Loucy (cell line): ENCODE measurements around the gene FAM81A.

Experiments used
- H2AFZ ChIP-seq: fragments of 200-600 bp; sonication (generic); 2 replicates; pipeline ENCODE4 v1.6.0; 2016; ENCODE audit warnings: antibody characterized with exemption, mild to moderate bottlenecking, low read length, moderate library complexity
- H3F3A ChIP-seq: fragments of 200-600 bp; 2 replicates; pipeline ENCODE4 v1.6.0; 2016; ENCODE audit warnings: antibody characterized with exemption, low read depth, mild to moderate bottlenecking
- H3K27me3 ChIP-seq: fragments of 200-600 bp; sonication (generic); 2 replicates; pipeline ENCODE4 v1.6.1; 2014; ENCODE audit warnings: low read length, mild to moderate bottlenecking; ENCODE audit not compliant: insufficient read depth, poor library complexity, severe bottlenecking
- H3K36me3 ChIP-seq: fragments of 200-600 bp; sonication (generic); 2 replicates; pipeline ENCODE4 v1.6.1; 2016; ENCODE audit warnings: low read length; ENCODE audit not compliant: insufficient read depth
- H3K4me1 ChIP-seq: fragments of 200-600 bp; sonication (generic); 2 replicates; pipeline ENCODE4 v1.5.1; 2014; ENCODE audit warnings: low read length, mild to moderate bottlenecking; ENCODE audit not compliant: insufficient read depth, poor library complexity, severe bottlenecking
- H3K4me2 ChIP-seq: fragments of 200-600 bp; sonication (generic); 2 replicates; pipeline ENCODE4 v1.6.0; 2014; ENCODE audit warnings: antibody characterized with exemption, low read length, low read depth, mild to moderate bottlenecking; ENCODE audit not compliant: poor library complexity, severe bottlenecking
- H3K4me3 ChIP-seq: fragments of 200-600 bp; sonication (generic); 2 replicates; pipeline ENCODE4 v1.5.1; 2014; ENCODE audit warnings: low read length, mild to moderate bottlenecking, mixed read lengths; ENCODE audit not compliant: poor library complexity, severe bottlenecking
- H3K79me2 ChIP-seq: fragments of 200-600 bp; sonication (generic); 2 replicates; pipeline ENCODE4 v1.6.1; 2014; ENCODE audit warnings: low read length; ENCODE audit not compliant: insufficient read depth
- H3K9ac ChIP-seq: fragments of 200-600 bp; sonication (generic); 2 replicates; pipeline ENCODE4 v1.6.0; 2014; ENCODE audit warnings: mild to moderate bottlenecking, low read depth, low read length, moderate library complexity; ENCODE audit not compliant: poor library complexity, severe bottlenecking
- H3K9me2 ChIP-seq: fragments of 200-600 bp; sonication (generic); replicated peaks from 2 replicates; pipeline ENCODE4 v1.6.1; 2016; ENCODE audit warnings: low read depth, low read length, mixed read lengths
- H3K9me3 ChIP-seq: fragments of 200-600 bp; sonication (generic); 2 replicates; pipeline ENCODE4 v1.6.1; 2014; ENCODE audit warnings: mild to moderate bottlenecking, antibody characterized with exemption, low read length, low read depth; ENCODE audit not compliant: insufficient read depth
- H4K20me1 ChIP-seq: fragments of 200-600 bp; sonication (generic); 2 replicates; pipeline ENCODE4 v1.6.0; 2014; ENCODE audit warnings: antibody characterized with exemption, low read length, mild to moderate bottlenecking; ENCODE audit not compliant: insufficient read depth, poor library complexity, severe bottlenecking
- EZH2phosphoT487 ChIP-seq: fragments of 200-600 bp; IDR thresholded peaks from 2 replicates; pipeline ENCODE4 v1.6.1; 2018; ENCODE audit warnings: antibody characterized with exemption, mild to moderate bottlenecking, moderate library complexity, borderline replicate concordance
- TF ChIP-seq, protein P1 (sequence below): fragments of 200-600 bp; sonication (generic); conservative IDR thresholded peaks from 2 replicates; pipeline ENCODE4 v1.5.1; 2014; ENCODE audit warnings: mild to moderate bottlenecking, antibody characterized with exemption, low read length

The FAM81A gene

DNA sequence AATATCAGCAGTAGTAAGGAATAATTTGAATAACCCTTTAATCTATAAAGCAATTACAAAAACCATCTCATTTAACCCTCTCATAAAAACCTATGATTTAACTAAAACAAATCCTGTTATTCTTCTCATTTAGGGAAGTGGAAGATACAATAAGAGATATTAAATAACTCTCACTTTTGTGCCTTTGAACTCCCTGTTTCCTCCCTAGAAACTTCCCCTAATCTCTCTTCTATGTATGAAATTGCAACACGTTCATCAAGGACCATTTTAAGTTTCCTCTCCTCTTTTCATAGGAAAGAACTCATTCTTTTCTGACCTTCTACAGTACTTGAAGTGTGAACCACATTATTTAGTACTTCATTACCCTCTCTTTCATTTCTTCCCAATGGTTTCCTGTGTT is 18.8 kb upstream of the FAM81A start:
- no peaks in the 10 kb centered on the region for H3K79me2 ChIP-seq
- no peaks in the 10 kb centered on the region for H3K27me3 ChIP-seq
- no peaks in the 10 kb centered on the region for H3K9me2 ChIP-seq
- H3F3A ChIP-seq, result no peaks in the 10 kb centered on the region
- no peak for TF ChIP-seq EZH2phosphoT487
- TF ChIP-seq, protein P1, sequence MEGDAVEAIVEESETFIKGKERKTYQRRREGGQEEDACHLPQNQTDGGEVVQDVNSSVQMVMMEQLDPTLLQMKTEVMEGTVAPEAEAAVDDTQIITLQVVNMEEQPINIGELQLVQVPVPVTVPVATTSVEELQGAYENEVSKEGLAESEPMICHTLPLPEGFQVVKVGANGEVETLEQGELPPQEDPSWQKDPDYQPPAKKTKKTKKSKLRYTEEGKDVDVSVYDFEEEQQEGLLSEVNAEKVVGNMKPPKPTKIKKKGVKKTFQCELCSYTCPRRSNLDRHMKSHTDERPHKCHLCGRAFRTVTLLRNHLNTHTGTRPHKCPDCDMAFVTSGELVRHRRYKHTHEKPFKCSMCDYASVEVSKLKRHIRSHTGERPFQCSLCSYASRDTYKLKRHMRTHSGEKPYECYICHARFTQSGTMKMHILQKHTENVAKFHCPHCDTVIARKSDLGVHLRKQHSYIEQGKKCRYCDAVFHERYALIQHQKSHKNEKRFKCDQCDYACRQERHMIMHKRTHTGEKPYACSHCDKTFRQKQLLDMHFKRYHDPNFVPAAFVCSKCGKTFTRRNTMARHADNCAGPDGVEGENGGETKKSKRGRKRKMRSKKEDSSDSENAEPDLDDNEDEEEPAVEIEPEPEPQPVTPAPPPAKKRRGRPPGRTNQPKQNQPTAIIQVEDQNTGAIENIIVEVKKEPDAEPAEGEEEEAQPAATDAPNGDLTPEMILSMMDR, result no peak
- H3K4me1 ChIP-seq, result no peaks in the 10 kb centered on the region
- H3K36me3 ChIP-seq, result no peaks in the 10 kb centered on the region
- no peak overlapping the region for H2AFZ ChIP-seq
- no peak overlapping the region for H3K4me3 ChIP-seq
- H4K20me1 ChIP-seq, result no peaks in the 10 kb centered on the region
- no peaks in the 10 kb centered on the region for H3K9me3 ChIP-seq
- H3K9ac ChIP-seq, result no peak overlapping the region
- H3K4me2 ChIP-seq, result no peak overlapping the region

DNA sequence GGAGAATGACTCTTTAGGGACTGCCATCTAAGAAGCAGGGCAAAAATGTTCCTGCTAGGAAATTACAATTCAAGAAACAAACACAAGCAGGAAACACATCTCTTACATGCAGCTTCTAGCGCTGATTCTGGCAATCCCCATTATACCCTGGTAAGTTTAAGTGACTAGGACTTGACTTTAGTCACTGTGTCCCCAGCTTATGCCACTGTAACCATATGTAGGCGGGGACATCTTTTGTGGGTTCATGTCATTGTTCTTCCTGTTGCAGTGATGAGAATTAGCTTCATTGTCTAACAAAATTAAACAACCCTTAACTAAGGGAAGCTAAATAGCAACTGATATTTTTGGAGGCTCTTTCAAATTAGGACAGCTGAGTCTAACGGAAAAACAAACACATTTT is 17.9 kb upstream of the FAM81A start:
- H2AFZ ChIP-seq, result no peak overlapping the region
- no peaks in the 10 kb centered on the region for H3K79me2 ChIP-seq
- no peaks in the 10 kb centered on the region for H3F3A ChIP-seq
- H3K4me2 ChIP-seq, result no peak overlapping the region
- no peaks in the 10 kb centered on the region for H3K27me3 ChIP-seq
- H3K9ac ChIP-seq, result no peak overlapping the region
- H3K9me2 ChIP-seq, result no peaks in the 10 kb centered on the region
- H3K36me3 ChIP-seq, result no peaks in the 10 kb centered on the region
- no peak overlapping the region for H3K4me3 ChIP-seq
- H4K20me1 ChIP-seq, result no peaks in the 10 kb centered on the region
- no peaks in the 10 kb centered on the region for H3K4me1 ChIP-seq
- TF ChIP-seq, protein P1, result no peak
- TF ChIP-seq EZH2phosphoT487, result no peak
- no peaks in the 10 kb centered on the region for H3K9me3 ChIP-seq

DNA sequence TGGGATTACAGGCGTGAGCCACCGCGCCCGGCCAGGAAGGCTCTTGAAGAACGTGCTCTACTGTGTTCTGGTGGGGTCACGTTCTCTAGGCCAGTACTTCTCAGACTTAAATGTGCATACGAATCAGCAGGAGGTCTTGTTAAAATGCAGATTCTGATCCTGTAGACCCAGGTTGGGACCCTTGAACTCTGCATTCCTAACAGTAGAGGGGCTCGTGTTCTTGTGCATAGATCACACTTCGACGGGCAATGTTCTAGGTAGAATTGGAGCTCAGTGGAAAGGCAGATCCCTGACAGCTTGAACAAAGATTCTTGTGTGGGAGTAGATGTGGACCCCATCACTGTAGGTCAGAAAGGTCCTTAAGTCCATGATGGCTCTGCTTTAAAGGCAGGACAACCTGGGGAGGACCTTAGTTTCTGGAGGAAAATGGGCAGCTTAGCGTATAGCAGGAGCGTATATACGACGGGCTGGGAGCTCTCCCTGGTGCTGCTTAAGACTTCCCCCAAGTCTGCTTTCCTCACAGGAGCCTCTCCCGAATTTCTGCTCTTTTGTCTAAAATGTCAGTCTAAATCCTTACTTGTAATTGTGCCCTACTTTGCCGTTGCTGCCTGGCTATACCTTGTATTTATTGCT is 16.9 kb upstream of the FAM81A start:
- Histone ChIP-seq H3K27me3 (no peaks in the 10 kb centered on the region), H3K4me1 (no peaks in the 10 kb centered on the region), H3K4me2 (no peak overlapping the region), H3F3A (no peaks in the 10 kb centered on the region), H3K79me2 (no peaks in the 10 kb centered on the region), H2AFZ (no peak overlapping the region), H3K4me3 (no peak overlapping the region), H3K9me3 (no peaks in the 10 kb centered on the region), H4K20me1 (no peaks in the 10 kb centered on the region), H3K36me3 (no peaks in the 10 kb centered on the region), H3K9me2 (no peaks in the 10 kb centered on the region), H3K9ac (no peak overlapping the region)
- TF ChIP-seq EZH2phosphoT487, result no peak
- TF ChIP-seq, protein P1, result no peak
